IPS-NIHi7 (cell line): Measurements from ENCODE around the gene LDB2.

Experiments
- DNase-seq: peaks from one replicate; pipeline ENCODE4 v3.0.0; 2012; ENCODE audit warnings: mixed read lengths; ENCODE audit errors: extremely low spot score

Gene LDB2

DNA sequence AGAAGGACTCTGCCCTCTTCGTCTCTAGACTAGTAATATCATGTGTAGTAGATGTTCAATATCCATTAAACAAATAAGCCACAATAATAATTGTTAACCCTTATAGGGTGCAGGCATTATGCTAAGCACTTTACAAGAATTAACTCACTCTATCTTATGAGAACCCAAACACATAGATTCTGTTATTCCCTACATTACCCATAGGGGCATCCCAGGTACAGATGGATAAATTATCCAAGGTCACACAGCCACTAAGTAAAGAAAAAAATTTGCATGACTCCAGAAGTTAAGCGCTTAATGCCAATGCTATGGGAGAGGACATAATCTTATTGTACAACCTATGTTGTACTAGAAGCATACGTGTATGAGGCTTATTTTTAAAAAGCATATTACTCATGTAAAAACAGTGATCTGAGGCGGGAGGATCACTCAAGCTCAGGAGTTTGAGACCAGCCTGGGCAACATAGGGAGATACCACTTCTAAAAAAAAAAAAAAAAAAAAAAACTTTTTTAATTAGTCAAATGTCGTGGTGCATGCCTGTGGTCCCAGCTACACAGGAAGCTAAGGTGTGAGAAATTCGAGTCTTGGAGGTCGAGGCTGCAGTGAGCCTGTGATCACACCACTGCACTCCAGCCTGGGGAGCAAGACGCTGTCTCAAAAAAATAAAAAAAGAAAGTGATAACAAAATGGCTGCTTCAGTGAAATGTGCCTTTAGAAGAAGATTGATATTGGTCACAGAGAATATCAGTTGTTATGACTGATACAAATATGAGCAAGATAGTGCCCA, 13.6 kb downstream of the LDB2 start:
- DNase-seq = no peak

DNA sequence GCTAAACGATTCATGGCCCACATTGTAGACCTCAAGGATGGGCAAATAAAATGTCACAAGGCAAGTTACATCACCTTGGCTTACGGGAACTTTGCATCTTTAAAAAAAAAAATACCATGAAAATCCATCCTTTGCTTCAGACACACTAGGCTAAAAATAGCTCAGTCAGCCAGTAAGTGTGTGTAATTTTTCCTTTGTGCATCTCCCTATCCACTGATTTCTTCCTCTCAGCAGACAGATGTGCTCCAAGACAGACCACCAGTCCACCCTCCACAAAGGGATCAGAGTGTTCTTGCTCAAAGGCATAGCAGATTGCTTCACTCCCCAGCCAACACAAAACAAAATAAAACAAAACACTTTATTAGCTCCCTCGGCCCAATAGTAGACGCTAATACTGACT, 14.6 kb downstream of the LDB2 start:
- DNase-seq = no peak

GRCh38 chr4:16881151-16881884, 17.1 kb downstream of the LDB2 start:
- DNase-seq = no peak

DNA sequence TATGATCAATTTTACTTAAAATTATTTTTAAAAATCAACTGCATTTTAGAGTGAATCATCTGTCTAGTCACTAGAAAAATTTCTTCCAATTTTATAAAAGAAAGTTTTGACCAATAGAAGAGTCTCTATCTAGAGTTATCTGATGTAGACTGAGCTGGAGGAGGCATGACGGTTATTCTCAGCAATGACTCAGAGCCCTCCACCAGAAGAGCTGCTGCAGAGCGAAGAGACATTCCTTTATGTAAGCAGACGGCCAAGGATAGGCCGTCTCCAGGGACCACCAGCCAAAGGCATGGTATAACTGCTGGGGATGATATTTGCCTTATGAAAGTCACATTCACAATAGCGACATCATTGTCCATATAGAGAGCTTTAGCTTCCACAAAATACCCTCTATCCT, 23.0 kb downstream of the LDB2 start:
- DNase-seq = no peak

DNA sequence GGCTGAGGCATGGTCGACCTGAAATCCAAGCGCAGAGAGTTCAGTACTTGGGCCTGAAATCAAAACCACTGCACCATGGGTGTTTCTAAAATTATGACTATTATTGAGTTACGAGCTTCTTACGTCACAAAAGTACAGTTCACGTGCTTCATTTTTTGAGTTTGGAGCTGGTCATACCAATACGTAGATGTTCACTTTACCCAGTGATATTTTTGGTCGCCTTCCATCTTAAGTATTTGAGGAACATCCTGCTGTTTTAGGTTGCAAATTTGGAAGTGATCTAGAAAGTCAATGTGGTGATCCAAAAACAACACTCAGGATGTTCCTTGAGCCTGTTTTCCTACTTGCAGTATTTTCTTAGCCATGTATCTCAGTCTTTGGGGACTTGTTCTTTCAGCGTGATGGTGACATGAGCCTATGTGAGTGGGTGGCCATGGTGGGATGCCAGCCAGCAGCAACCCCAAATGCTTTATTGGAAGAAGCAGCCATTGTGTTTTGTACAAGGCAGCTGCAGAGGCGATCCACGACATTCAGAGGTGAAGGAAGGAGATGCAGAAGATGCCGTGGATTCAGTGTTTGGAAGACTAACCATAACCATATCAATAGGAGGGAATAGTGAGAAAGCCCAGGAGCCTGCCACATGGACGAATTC, 28.7 kb downstream of the LDB2 start:
- DNase-seq = no peak

GRCh38 chr4:16868674-16869073, 29.8 kb downstream of the LDB2 start:
- no peak for DNase-seq

DNA sequence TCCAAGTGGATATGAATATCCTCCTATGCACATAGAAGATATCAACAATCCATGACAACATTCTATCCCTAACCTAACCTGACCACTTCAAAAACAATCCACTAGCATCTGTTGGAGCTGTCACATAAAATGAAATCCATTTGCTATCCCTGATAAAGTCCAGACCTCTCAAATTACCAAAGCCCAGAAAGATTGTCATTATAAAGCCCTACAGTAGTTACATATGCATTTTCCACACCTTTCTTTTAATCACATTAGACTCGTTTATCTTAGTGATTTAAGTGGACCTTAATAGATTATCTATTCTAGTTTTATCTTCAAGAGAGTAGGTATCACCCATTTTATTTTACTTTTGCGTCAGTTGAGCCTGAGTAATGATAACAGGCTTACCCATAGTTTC, 30.6 kb downstream of the LDB2 start:
- DNase-seq = no peak

DNA sequence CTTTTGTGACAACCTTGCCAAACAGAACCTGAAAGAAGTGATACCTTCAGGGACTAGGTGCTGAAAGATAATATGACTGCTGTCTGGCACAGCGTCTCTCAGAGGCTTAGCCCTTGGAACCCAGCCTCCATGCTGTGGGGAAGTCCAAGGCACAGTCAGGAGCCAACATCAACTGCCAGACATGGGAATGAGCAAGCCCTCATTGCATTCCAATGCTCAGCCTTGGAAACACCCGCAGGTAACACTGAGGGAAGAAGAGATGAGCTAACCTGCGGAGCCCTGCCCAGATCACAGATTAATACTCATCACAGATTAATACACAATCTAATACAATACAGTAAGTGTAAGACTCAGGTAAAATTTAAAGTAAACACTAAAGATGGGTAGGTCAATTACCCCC, 31.5 kb downstream of the LDB2 start:
- DNase-seq = no peak

GRCh38 chr4:16865897-16866283, 32.6 kb downstream of the LDB2 start:
- no peak for DNase-seq

GRCh38 chr4:16865209-16865896, 33.1 kb downstream of the LDB2 start:
- no peak for DNase-seq

- no peak for DNase-seq
Measured at GRCh38 chr4:16864199-16864598, 34.2 kb downstream of the LDB2 start.

DNA sequence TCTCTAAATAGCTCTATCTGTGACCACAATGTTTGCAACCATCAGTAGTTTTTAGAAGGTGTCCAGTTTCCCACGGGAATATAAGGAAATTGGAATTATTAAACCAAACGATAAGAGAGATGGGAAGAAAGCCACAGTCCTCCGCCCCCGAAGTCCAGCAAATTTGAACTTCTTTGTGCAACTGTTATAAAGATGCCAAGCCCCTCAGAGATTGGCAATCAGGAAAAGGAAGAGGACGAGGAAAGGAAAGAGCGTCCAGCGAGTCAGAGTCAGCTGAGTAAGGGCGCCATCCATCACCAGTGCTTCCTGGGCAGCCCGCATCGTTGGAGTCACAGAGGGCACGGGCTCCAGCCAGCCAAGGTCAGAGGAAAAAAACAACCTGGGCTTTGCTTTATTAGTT, 35.7 kb downstream of the LDB2 start:
- DNase-seq = no peak

GRCh38 chr4:16860516-16860915, 37.9 kb downstream of the LDB2 start:
- no peak for DNase-seq

- no peak for DNase-seq
Measured at GRCh38 chr4:16859031-16859430, 39.4 kb downstream of the LDB2 start.

- DNase-seq = peak; percentile 50
Measured at GRCh38 chr4:16858275-16858752, 40.1 kb downstream of the LDB2 start.

- no peak for DNase-seq
Measured at GRCh38 chr4:16857425-16857824, 41.0 kb downstream of the LDB2 start.

DNA sequence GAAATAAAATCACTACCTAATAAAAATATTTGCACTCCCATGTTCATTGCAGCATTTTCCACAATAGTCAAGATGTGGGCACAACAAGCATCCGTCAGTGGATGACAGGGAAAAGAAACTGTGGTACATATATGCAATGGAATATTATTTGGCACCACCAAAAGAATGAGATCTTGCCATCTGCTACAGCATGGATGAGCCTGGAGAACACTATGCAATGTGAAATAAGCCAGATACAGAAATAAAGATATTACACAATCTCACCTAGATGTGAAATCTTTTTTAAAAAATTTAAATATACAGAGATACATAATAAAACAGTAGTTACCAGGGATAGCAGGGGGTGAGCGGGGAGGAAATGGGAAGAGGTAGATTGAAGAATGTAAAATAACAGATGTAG, 44.8 kb downstream of the LDB2 start:
- DNase-seq = no peak

DNA sequence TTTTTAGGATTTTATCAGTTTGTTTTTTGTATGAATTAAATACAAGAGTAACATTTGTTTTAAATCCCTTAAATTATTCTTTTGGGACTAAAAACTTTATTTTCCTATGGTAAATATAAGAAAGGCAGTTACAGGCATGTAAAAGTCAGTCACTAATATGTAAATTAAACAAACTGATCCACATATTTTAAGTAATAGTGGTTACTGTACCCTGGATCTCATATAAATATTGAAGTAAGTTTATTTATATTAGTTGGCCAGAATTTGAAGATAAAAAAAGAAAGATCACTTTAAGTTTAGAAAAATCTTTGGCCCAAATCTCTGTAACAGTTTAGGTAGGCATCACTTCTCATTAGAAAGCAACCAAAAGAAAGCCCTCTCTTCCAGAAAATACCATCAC, 45.8 kb downstream of the LDB2 start:
- no peak for DNase-seq

- DNase-seq = no peak
Measured at GRCh38 chr4:16852228-16852627, 46.2 kb downstream of the LDB2 start.

DNA sequence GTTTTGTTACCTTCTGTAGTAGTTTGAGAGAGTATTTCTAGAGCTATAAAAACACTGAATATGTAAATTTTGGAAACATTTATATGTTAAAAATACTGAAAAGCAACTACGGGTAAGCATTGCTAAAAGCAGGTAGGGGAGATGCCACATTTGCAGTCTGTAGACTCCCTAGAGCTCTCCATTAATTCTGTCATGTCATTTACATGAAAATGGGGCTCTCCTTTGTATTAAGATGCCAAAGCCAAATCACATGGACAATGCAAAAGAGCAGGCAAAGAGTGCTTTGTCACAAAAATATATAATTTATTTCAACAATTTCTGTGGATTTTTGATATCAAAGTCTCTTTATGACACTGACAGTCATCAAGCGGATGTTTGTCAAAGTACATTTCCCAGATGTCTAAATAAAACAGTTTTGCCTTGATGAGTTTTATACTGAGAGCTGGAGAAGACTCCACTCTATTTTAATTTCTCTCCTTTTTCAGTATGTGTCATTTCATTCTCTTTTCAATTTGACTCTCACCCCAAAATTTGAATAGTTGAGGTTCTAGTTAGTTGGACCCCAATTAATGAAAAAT, 51.8 kb downstream of the LDB2 start:
- no peak for DNase-seq

DNA sequence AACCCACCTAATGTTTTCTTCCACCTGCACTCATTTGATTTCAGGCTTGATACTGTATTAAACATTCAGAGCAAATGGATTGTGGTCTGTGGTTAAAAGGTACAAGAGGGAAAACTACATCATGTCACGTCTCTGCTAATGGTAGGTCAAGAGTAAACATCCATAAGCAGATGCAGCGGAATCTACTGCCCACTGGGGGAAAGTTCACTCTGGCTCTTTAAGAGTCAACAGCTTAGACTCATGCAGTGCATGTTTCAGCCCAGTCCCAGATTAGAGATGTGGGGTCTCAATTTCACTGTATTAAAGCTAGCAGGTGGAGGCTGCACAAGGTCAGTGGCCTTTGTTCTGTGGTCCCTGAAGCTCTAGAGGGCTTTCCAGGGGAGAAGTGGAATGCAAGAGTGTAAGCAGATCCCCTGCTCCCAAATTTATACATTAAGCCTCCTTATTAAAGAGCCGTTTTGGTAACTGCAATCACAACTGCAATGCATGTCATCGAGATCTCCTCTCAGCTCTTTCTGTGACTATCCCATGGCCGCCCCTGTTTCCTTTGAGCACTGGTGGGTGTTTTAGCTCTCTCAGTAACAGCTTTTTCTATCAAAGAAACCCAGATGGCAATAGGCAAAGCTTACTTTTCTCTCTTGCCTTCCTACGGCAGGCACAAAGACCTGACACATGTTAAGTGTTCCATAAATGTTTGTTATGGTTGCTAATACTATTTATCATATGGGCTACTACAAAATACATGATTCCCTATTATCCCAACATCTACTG, 53.4 kb downstream of the LDB2 start:
- DNase-seq = no peak
